HG03066 (cell line): ENCODE measurements around the gene CSRP3.

ENCODE experiments used
- ATAC-seq: cut with Tn5 transposase; IDR thresholded peaks from one replicate; pipeline ENCODE4 v1.9.1; 2021; ENCODE audit warnings: low read depth; ENCODE audit not compliant: unreplicated experiment

Gene CSRP3

GRCh38 chr11:19191530-19192169, 10.1 kb downstream of the CSRP3 start:
- no peak for ATAC-seq

- no peak for ATAC-seq
Measured at GRCh38 chr11:19187833-19188258, 13.9 kb downstream of the CSRP3 start.

GRCh38 chr11:19187114-19187832, 14.5 kb downstream of the CSRP3 start:
- no peak for ATAC-seq

DNA sequence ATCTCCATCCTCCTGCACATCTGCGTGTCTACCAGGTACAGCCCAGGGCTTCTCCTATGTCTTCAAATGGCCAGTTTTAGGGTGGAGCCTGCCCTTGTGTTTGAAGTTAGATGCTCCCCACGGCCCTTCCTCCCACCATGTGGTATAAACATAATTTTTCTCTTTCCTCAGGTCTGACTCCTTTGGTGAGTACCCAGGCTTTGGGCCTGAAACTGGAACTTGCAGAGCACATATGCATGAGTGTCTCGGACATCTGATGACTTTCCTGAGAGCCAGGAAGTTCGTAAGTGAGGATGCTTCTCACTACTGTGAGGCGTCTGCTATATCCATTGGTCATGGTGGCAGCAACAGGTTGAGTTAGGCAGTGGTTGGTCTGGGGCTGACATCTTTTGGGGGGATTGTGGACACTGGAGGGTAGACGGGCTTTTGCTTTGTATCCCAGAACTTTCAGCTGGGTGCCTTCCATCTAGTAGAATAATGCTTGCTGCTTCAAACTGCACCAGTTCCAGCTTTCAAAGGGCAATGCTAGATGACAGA, 16.2 kb downstream of the CSRP3 start:
- no peak for ATAC-seq

- ATAC-seq: no peak
Measured at GRCh38 chr11:19185036-19185435, 16.7 kb downstream of the CSRP3 start.

GRCh38 chr11:19183646-19184045, 18.1 kb downstream of the CSRP3 start:
- ATAC-seq: no peak

GRCh38 chr11:19181531-19182261, 20.1 kb downstream of the CSRP3 start:
- ATAC-seq: no peak

- no peak for ATAC-seq
Measured at GRCh38 chr11:19176629-19177186, 25.1 kb downstream of the CSRP3 start.

- ATAC-seq: no peak
Measured at GRCh38 chr11:19173964-19174638, 27.7 kb downstream of the CSRP3 start.

DNA sequence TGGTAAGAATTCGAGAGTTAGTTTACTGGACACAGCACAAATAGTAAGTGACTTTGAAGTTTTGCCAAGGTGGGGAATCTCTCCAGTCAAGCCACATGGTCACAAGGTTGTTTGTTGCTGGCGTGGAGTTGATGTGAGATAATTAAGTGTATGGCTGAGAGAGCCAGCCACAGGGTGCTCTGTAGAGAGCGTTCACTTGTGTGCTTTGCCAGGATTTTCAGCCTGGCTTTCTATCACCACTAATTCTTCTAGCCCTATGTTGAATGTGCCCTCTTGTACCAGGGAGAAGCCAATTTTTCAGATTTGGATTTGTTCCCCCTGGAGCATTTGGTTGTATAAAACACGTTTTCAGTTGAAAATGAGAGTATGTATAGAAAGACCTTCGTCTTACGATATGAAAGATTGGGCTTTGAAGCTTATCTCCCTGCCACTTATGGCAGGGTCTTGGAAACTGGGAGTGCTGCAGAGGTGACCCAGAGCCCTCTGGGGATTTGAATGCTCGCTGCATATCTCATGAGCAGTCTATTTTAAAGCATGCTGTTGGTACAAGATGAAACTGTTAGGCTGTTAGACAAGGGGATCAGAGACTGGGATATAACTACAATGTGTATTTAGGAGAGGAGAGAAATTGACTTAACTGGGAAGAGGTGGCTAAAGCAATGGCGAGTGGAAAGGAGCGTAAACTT, 28.6 kb downstream of the CSRP3 start:
- no peak for ATAC-seq

GRCh38 chr11:19168090-19168489, 33.7 kb downstream of the CSRP3 start:
- no peak for ATAC-seq

- ATAC-seq: no peak
Measured at GRCh38 chr11:19164881-19165280, 36.9 kb downstream of the CSRP3 start.

GRCh38 chr11:19164230-19164855, 37.4 kb downstream of the CSRP3 start:
- no peak for ATAC-seq

DNA sequence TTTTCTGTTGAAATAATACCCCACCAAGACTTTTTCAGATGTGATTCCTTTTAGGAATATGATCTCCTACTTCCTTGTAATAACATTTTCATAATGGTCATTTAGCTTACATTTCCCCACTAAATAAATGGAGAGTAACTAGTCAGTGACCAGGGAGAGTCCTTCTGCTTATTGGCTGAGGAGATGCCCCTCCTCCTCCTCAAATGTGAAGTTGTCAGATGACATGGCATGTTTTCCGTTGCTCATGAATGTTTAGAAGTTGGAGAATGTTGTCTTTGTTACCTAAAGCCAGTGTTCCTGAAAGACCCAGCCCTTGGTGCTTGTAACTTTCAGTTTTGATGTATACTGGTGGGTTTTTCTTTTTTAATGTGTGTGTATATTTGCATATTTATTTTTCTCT, 38.2 kb downstream of the CSRP3 start:
- ATAC-seq: no peak

GRCh38 chr11:19162951-19163505, 38.8 kb downstream of the CSRP3 start:
- no peak for ATAC-seq

- no peak for ATAC-seq
Measured at GRCh38 chr11:19161651-19162050, 40.1 kb downstream of the CSRP3 start.

- ATAC-seq: no peak
Measured at GRCh38 chr11:19160847-19161246, 40.9 kb downstream of the CSRP3 start.

- ATAC-seq: no peak
Measured at GRCh38 chr11:19156892-19157291, 44.9 kb downstream of the CSRP3 start.

GRCh38 chr11:19145319-19145718, 56.5 kb downstream of the CSRP3 start:
- no peak for ATAC-seq
